ENCODE measurements around the gene CELSR1. TPM values are rescaled to one million over a fixed set of nuclear protein-coding genes. Genes with fewer than 3 reads are reported as not detected.

The CELSR1 gene
- total RNA-seq, 1 experiment from 2014 or later = 19.6 TPM

GRCh38 chr22:46381142-46381541, 156.3 kb downstream of the CELSR1 start:
- no peaks in the 10 kb centered on the region for H3K79me2 ChIP-seq (ENCODE audit: insufficient read depth, low read length)

More at GRCh38 chr22:46381142-46381541, 156.3 kb downstream of the CELSR1 start:
- H3K4me2 ChIP-seq (ENCODE audit: low read length) = 0 out of 2 replicates have a peak overlapping the region, but pooled peaks have one; percentile 9
- H4K20me1 ChIP-seq (ENCODE audit: insufficient read depth) = no peaks in the 10 kb centered on the region
- H2AFZ ChIP-seq (ENCODE audit: low read depth, low read length, poor library complexity, severe bottlenecking) = no peak overlapping the region
- no peak overlapping the region for H3K4me3 ChIP-seq (replicated peaks in 1 of 2; ENCODE audit: low read depth in 1 of 2, low read length in 2 of 2)
- ChIA-PET RAD21 (ENCODE audit: low non-redundant PET in 1 of 2, low total read pairs in 2 of 2, uncharacterized antibody in 2 of 2, unreplicated experiment in 2 of 2) (no interaction called here), CTCF (no interaction called here), POLR2A (no interaction called here)
- H3K9me2 ChIP-seq (ENCODE audit: insufficient read depth) = no peaks in the 10 kb centered on the region
- H3K27me3 ChIP-seq (ENCODE audit: insufficient read depth, low read length) = no peaks in the 10 kb centered on the region
- no peak overlapping the region for H3K27ac ChIP-seq (ENCODE audit: low read depth, low read length)
- no peak for DNase-seq (ENCODE audit: low read depth, low spot score)
- no peak overlapping the region for H3K9ac ChIP-seq (ENCODE audit: low read length)
- no TSS peak for BruUV-seq (replicated peaks)
- ATAC-seq = no peak
- peaks cover 25 to 37% of the 10 kb centered on the region in 2 experiments for H3K4me1 ChIP-seq (ENCODE audit: control insufficient read depth in 1 of 2, insufficient read depth in 2 of 2, low read length in 2 of 2)
- peaks cover 0 to 4% of the 10 kb centered on the region in 2 experiments; a peak in 1 of 4 replicates for H3K36me3 ChIP-seq (ENCODE audit: control insufficient read depth in 1 of 2, insufficient read depth in 2 of 2, low read length in 2 of 2)
- TF ChIP-seq ATF3 (IDR thresholded peaks at IDR 0.05) = no peak
- TF ChIP-seq SP1 (IDR thresholded peaks at IDR 0.05; ENCODE audit: low read depth) = no peak
- no peak for TF ChIP-seq FOSL1 (IDR thresholded peaks at IDR 0.05; ENCODE audit: low read depth)
- TF ChIP-seq CTCF (IDR thresholded peaks at IDR 0.05 in 2 of 3, conservative IDR thresholded peaks at IDR 0.05 in 1 of 3; ENCODE audit: borderline replicate concordance in 1 of 3, insufficient read depth in 1 of 3, low read depth in 2 of 3, low read length in 2 of 3) = no peak
- no peak for TF ChIP-seq ZBTB33 (IDR thresholded peaks at IDR 0.05; ENCODE audit: extremely low read depth, insufficient replicate concordance, low read length)
- no peak for TF ChIP-seq EZH2 (IDR thresholded peaks at IDR 0.05)
- no peak for TF ChIP-seq YY1 (IDR thresholded peaks at IDR 0.05; ENCODE audit: extremely low read depth, insufficient replicate concordance, low read depth, low read length)
- no peak for TF ChIP-seq ELF1 (IDR thresholded peaks at IDR 0.05; ENCODE audit: borderline replicate concordance, low read depth)
- TF ChIP-seq, protein P1, sequence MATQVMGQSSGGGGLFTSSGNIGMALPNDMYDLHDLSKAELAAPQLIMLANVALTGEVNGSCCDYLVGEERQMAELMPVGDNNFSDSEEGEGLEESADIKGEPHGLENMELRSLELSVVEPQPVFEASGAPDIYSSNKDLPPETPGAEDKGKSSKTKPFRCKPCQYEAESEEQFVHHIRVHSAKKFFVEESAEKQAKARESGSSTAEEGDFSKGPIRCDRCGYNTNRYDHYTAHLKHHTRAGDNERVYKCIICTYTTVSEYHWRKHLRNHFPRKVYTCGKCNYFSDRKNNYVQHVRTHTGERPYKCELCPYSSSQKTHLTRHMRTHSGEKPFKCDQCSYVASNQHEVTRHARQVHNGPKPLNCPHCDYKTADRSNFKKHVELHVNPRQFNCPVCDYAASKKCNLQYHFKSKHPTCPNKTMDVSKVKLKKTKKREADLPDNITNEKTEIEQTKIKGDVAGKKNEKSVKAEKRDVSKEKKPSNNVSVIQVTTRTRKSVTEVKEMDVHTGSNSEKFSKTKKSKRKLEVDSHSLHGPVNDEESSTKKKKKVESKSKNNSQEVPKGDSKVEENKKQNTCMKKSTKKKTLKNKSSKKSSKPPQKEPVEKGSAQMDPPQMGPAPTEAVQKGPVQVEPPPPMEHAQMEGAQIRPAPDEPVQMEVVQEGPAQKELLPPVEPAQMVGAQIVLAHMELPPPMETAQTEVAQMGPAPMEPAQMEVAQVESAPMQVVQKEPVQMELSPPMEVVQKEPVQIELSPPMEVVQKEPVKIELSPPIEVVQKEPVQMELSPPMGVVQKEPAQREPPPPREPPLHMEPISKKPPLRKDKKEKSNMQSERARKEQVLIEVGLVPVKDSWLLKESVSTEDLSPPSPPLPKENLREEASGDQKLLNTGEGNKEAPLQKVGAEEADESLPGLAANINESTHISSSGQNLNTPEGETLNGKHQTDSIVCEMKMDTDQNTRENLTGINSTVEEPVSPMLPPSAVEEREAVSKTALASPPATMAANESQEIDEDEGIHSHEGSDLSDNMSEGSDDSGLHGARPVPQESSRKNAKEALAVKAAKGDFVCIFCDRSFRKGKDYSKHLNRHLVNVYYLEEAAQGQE (IDR thresholded peaks at IDR 0.05; ENCODE audit: low read depth) = no peak
- no peak for TF ChIP-seq JUND (IDR thresholded peaks at IDR 0.05)
- TF ChIP-seq SIN3A (IDR thresholded peaks at IDR 0.05; ENCODE audit: low read depth) = no peak
- no peak for TF ChIP-seq EGR1 (IDR thresholded peaks at IDR 0.05; ENCODE audit: low read depth)
- TF ChIP-seq SRF (IDR thresholded peaks at IDR 0.05; ENCODE audit: low read depth) = no peak
- peaks cover 0 to 5% of the 10 kb centered on the region in 2 experiments; a peak in 1 of 4 replicates for H3K9me3 ChIP-seq (ENCODE audit: control insufficient read depth in 1 of 2, insufficient read depth in 1 of 2, low read depth in 1 of 2, low read length in 2 of 2)
- intact Hi-C loops (cut with micrococcal nuclease) = loop anchor here (2.0 kb wide), 1 partner anchor 24 kb away; no protein-coding TSS in a partner anchor
